GM21447 (cell line): ENCODE measurements around the gene TTLL11.
"Not testable (repeated sequence)": the region's sequence is repeated elsewhere in the genome, so short reads cannot be mapped to it uniquely, and the experiment has no call there.

ENCODE experiments used
- ATAC-seq: cut with Tn5 transposase; IDR thresholded peaks from one replicate; pipeline ENCODE4 v1.9.1; 2021; ENCODE audit not compliant: unreplicated experiment

TTLL11 gene

DNA sequence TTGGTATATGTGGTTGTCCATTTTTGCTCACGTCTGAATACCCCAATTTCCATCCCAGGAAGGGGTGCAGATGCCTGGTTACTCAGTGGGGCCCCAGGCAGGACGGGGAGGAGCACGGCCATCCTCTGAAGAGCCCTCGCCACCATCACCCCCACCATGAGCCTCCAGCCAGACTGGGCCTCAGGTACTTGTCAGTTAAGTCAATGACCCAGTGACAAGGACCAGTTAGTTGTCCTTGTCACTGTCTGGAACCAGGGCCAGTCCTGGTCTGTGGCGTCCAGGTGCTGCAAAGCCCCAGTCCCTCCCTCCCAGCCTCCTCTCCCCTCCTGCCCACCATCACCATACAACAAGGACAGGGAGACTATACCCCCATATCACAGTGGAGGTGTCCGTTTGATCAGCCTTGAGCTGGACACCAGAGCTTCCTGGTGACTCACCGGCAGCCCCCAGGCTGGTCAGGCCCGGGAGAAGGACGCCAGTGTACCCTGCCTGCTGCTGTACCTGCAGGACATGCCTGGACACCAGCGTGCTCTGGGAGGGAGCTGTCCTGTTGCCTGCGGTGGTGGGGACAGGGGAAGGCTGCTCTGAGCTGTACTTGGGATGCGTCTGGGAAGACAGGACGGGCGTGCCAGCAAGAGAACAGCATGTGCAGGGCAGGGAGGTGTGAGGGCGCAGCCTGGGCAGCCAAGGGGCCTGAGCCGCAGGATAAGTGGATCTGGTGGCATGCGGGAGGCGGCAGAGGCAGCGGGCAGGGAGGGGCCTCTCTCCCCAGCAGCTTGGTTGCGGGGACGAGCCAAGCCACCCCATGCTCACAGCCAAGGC, 32.6 kb upstream of the TTLL11 start:
- ATAC-seq: no peak

- ATAC-seq: no peak
These were observed 32.0 kb upstream of the TTLL11 start for GRCh38 chr9:122125158-122125508.

DNA sequence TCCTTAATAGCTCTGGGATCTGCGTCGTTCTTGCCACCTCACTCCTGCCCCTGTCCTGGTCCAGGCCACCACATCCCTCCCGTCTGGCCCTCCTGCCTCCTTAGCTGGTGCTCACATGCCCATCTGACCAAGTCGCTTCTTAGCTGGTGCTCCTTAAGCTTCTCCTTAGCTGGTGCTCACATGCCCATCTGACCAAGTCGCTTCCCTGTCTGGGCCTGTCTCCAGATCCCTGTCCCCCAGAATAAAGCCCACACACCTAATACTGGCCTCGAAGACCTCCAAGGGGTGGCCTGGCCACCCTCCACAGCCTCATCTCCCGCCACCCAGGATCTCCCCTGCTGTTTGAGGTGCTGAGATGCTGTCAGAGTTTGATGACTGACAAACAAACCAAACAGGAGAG, 31.4 kb upstream of the TTLL11 start:
- no peak for ATAC-seq

DNA sequence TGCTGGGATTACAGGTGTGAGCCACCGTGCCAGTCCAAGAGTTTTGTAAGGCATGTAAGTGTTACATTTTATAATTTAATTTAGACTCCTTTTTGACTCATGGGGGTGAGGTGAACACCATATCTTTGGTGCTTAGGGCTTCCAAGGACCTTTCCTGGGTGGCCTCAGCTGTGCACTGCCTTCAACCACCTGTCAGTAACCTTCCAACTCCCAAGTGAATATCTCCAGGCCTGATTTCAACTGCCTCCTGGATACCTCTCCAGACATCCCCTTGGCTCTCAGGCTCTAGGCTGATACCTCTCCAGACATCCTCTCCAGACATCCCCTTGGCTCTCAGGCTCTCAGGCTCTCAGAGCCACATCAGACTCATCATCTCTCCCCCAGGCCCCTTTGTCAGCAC, 30.9 kb upstream of the TTLL11 start:
- ATAC-seq: no peak

DNA sequence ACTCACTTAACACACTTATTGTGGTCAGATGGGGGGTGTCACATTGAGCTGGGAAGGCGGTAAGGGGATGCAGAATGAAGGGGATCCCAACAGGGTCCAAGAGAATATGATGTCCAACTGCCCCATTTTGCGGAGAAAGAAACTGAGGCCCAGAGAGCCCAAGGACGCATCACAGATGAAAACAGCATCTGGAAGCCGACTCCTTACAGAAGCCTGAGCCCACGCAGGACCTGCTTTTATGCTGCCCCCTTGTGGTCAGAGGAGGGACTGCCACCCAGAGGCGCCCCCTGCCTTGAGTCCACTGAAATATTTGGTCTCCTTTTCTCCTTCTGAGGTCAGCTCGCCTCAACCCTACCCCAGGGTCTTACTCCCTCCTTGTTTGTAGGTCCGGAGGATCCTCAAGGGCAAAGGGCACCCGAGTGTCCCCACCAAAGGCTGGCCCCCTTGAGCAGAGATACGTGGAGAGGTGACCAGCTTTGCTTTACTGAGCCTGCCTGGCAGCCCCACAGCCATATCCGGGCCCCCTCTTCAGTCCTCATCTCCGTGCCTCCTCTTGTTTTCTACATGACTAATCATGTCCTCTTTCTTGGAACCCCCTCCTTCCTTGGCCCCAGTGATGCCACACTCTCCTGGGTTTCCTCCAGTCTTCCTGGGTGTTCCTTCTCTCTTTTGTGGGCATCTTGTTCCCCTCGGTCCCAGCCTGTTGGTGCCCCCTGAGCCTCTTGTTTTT, 30.0 kb upstream of the TTLL11 start:
- ATAC-seq: no peak

DNA sequence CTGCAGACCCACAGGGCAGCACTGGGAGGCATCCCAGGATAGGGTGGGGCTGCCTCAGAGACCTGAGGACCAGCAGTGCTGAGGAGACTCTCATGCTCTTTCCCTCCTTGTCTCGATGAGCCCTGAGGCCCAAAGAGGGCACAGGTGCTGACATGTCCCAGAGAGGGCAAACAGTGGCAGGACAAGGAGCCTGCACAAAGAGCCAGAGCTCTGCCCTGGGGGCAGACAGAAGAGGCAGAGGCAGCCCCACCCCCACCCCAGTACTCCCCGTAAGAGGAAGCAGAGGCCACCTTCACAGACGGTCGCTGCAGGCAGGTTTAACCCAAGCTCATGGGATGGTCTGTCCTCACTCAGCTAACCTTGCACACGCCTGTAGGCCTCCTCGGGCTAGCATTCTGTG, 29.4 kb upstream of the TTLL11 start:
- no peak for ATAC-seq

DNA sequence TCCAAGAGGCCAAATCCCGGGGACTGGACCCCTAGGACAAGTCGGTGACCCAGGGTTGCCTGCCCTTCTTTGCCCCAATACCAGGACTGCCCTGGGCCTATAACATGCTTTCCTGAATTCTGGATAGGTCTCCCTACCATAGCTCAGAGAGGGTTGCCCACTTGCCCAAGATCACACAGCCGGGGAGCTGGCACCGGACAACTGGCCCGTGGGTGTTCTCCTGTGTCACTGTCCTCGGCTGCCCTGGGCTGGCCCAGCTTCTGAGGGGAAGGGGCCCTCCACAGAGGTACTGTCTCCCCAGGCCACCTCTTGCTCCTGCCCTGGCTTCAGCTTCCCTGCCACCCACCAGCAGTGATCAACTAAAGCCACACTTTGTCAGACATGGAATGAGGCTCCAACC, 28.8 kb upstream of the TTLL11 start:
- ATAC-seq: no peak

DNA sequence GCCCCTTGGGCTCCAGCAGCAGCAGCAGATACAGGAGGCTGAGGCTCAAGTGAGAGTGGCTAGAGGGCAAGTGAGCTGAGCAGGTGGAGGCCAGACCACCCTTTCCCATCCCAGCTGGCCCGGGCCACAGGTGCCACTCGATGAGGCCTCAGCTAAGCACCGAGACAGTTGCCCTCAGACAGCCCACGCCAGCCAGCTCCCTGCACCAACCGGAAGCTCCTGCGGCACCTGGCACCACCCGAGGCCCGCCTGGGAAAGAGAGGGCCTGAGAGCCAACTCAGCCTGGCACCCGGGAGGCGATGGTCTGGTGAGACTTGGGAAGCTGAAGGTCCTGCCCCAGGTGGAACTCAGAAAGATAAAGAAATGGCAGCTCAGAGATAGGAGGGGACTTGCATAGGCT, 28.3 kb upstream of the TTLL11 start:
- no peak for ATAC-seq

- ATAC-seq: no peak
These were observed 27.4 kb upstream of the TTLL11 start for GRCh38 chr9:122120316-122121071.

GRCh38 chr9:122119721-122120120, 26.6 kb upstream of the TTLL11 start:
- no peak for ATAC-seq

DNA sequence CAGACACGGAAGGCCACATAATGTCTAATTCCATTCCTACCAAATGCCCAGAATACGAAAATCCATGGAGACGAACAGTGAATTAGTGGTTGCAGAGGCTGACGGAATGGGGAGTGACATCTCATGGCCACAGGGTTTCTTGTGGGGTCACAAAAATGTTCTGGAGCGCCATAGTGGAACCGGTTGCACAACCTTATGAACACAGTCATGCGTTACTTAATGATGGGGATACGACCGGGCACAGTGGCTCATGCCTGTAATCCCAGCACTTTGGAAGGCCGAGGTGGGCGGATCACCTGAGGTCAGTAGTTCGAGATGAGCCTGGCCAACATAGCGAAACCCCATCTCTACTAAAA, 26.0 kb upstream of the TTLL11 start:
- ATAC-seq: no peak

- ATAC-seq: no peak
These were observed 25.4 kb upstream of the TTLL11 start for GRCh38 chr9:122118343-122119165.

DNA sequence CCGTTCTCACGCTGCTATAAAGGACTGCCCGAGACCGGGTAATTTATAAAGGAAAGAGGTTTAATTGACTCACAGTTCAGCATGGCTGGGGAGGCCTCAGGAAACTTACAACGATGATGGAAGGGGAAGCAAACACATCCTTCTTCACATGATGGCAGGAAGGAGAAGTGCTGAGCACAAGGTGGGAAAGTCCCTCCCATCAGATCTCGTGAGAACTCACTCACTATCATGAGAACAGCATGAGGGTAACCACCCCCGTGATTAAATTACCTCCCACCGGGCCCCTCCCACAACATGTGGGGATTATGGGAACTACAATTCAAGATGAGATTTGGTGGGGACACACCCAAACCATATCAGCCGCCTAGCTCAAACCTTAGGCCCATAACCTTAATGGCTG, 24.1 kb upstream of the TTLL11 start:
- not testable (repeated sequence) for ATAC-seq

DNA sequence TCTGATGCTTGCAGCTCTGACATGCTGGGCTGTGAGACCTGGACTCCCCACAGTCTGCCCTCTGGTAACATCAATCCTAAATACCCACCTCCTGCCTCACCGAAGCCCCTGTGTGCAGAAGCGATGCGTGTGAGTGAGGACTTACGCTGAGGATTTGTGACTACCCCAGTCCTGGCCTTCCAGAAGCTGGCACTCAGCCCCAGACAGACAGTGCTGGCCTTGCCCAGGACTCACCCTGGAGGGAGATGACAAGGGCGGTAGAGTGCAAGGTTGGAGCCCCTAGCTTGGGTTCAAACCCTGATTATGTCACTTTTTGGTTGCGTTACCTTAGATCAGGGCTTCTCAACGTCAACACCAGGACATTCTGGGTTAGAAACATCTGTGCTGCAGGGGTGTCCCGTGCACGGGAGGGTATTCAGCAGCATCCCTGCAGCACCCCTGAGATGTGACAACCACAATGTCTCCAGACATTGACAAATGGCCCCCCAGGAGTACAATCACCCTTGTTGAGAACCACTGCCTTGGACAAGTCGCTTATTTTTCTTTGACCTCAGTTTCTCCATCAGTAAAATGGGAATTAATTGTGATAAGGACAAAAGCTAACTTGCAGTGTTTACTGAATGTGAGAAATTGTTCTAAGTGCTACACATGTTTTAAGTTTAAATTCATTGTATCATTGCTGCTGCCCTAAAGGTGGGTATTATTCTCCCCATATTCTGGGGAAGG, 23.5 kb upstream of the TTLL11 start:
- no peak for ATAC-seq

- no peak for ATAC-seq
These were observed 22.9 kb upstream of the TTLL11 start for GRCh38 chr9:122116040-122116439.

DNA sequence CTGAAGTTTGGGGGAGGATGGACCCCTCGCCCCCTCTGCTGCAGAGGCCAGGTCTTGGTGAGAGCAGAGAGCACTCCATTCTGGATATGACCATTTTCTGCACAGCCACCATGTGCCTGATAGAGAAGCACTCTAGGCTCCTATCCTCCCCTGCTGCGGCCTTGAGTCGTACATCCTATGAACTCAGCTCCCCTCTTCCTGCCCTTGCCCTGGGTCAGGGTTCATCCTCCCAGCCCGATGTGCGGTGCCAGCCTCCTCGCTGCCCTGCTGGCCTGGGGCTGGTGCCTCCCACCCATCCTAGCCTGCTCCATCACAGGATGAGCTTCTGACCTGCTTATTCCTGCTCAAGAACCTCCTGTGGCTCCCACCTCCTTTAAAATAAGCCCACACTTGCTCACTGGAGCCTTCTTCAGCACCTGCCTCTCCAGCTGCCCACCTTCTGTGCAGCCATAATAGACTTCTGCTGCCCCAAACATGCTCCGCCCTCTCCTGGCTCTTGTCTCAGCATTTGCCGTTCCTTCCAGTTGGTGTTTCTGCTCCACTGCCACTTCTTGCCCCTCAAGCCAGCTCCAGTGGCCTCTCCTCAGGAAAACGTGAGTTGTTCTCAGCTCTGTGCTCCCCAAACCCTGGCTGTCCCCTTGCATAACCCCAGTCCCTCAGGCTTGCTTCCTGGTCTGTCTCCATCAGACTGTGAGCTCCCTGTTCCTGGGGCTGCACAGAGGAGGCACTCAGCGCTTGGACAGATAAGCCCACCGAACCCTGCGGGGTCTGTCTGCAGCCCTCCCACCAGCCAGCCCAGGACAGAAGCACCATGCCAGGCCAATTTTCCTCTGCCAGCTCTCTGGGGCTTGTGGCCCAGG, 22.3 kb upstream of the TTLL11 start:
- ATAC-seq: no peak

DNA sequence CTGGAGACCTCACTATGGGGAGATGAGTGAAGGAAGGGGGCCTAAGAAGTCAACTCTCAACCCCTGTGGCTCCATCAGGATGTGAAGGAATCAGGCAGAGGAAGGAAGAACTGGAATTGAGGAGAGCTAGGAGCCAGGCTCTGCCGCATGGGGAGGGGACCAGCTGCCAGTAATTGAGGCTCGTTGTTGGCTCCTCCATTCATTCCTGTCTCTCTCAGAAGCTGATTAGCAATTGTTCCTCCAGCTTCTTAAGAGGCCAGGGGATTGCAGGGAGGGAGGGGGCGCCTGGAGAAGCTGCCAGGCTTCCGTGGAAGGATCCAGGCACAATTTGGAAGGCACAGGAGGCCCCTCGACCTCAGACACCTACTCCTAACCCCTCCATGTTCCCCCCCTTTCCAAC, 20.5 kb upstream of the TTLL11 start:
- no peak for ATAC-seq

DNA sequence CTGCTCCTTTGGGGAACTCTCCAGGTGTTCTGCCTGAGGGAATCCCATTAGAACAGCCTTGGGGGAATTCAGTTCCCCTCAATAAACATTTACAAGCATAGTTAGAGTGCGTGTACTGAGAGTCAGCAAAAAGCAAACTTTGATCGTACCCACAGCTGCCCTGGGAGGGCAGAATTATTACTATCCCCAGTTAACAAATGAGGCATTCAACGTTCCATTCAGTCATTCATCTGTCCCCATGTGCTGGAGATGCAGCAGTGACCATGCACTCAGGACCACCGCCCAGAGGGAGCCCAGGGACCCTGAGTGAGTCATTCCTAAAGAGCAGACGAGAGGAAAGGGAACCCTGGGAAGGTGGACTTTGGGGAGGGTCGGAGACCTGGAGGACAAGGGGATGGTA, 19.1 kb upstream of the TTLL11 start:
- ATAC-seq: no peak

DNA sequence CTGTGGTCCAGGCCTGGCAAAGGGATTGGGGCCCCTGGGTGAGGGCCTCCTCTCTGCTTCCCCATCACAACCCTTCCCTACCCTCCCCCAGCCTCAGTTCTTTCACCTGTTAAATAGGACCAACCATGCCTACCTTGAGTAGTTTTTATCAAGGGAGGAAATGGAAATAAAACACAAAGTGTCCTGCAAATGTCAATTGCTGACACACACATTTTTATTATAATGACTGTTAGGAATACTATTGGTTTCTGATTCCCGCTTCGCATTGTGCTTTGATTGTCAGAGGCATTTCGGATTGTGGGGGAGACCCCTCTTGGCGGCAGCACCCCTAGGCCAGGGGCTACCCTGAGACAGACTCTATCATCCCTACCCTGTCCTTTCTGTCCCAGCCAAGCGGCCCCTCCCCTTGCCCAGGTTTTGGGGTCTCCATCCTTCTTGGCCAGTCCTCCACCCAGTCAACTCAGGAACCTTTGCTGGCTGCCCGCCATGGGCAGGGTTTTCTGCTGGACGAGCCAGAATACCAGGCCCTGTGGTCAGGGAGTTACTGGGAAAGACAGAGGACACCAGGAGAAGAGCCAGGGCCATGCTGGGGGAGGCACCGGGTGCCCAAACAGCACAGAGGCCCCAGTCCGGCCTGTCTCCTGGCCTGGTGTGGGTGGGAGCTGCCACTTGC, 18.4 kb upstream of the TTLL11 start:
- ATAC-seq: no peak
